HCT116 (cell line): ENCODE data around the gene CDX1. TPM values are rescaled to one million over a fixed set of nuclear protein-coding genes. Genes with fewer than 3 reads are reported as not detected.

Experiments used
- ATAC-seq: fragments of 200-7000 bp; cut with Tn5 transposase; 2 replicates; pipeline ENCODE4 v1.9.1; 2020; ENCODE audit warnings: mild to moderate bottlenecking, moderate library complexity
- BruUV-seq: library from RNA; stranded (reverse); fragments of 400-500 nt; replicated peaks from 2 replicates; lab custom pipeline; 2021; lab: Mats Ljungman, UMichigan
- CTCF ChIA-PET: fragments of 300-600 bp; sonication (Branson Sonifier 250); formaldehyde crosslinking; loops from one replicate; lab custom pipeline; 2021; ENCODE audit warnings: antibody characterized with exemption; lab: Charles Lee
- POLR2A ChIA-PET: fragments of 300-600, 350-600 bp; sonication (Branson Sonifier 250); formaldehyde crosslinking; loops from one replicate; lab custom pipeline; 2021; ENCODE audit warnings: antibody characterized with exemption; lab: Charles Lee
- RAD21 ChIA-PET, 2 experiments: fragments of 300-600 bp; sonication (Branson Sonifier 250); formaldehyde crosslinking; loops; one replicate each; lab custom pipeline; 2023; ENCODE audit warnings: low total read pairs in 2 of 2; ENCODE audit not compliant: uncharacterized antibody in 2 of 2, unreplicated experiment in 2 of 2, low non-redundant PET in 1 of 2; lab: Charles Lee
- DNase-seq: peaks from one replicate; pipeline ENCODE4 v3.0.0-alpha.2; 2010; ENCODE audit warnings: low read depth, low spot score
- H2AFZ ChIP-seq: fragments of 200-600 bp; shearing (Covaris generic), sonication (generic); 2 replicates; pipeline ENCODE4 v1.6.1; 2017; ENCODE audit warnings: low read depth, mixed run types, mixed read lengths, antibody characterized with exemption, low read length; ENCODE audit not compliant: poor library complexity, severe bottlenecking
- H3K27ac ChIP-seq: 2 replicates; pipeline ENCODE4 v1.5.1; 2012; ENCODE audit warnings: low read depth, low read length
- H3K27me3 ChIP-seq: fragments of 200-600 bp; sonication (generic); 2 replicates; pipeline ENCODE4 v1.6.1; 2016; ENCODE audit warnings: mixed run types, low read length, mixed read lengths; ENCODE audit not compliant: insufficient read depth
- H3K36me3 ChIP-seq, 2 experiments: fragments of 200-500 bp in 1 of 2; fragments of 200-600 bp in 1 of 2; sonication (Bioruptor generic) in 1 of 2; sonication (generic) in 1 of 2; 2 replicates each; pipeline versions ENCODE4 v1.5.1 to v1.6.1; 2014 to 2016; ENCODE audit warnings: low read length in 2 of 2, inconsistent platforms in 1 of 2, mixed read lengths in 1 of 2, mixed run types in 1 of 2; ENCODE audit not compliant: insufficient read depth in 2 of 2, control insufficient read depth in 1 of 2
- H3K4me1 ChIP-seq, 2 experiments: fragments of 200-600 bp in 1 of 2; sonication (generic) in 1 of 2; 2 replicates each; pipeline versions ENCODE4 v1.5.1 to v1.6.1; 2012 to 2017; ENCODE audit warnings: low read length in 2 of 2, inconsistent platforms in 1 of 2, mild to moderate bottlenecking in 1 of 2, mixed read lengths in 1 of 2, mixed run types in 1 of 2, moderate library complexity in 1 of 2; ENCODE audit not compliant: insufficient read depth in 2 of 2, control insufficient read depth in 1 of 2
- H3K4me2 ChIP-seq: fragments of 200-600 bp; sonication (generic); 2 replicates; pipeline ENCODE4 v1.6.1; 2017; ENCODE audit warnings: mixed run types, low read length, mixed read lengths
- H3K4me3 ChIP-seq, 2 experiments: fragments of 200-600 bp in 1 of 2; sonication (generic) in 1 of 2; replicated peaks in 1 of 2; 2 replicates each; pipeline ENCODE4 v1.5.1; 2011 to 2016; ENCODE audit warnings: low read length in 2 of 2, control low read depth in 1 of 2, low read depth in 1 of 2, mild to moderate bottlenecking in 1 of 2, mixed read lengths in 1 of 2, mixed run types in 1 of 2
- H3K79me2 ChIP-seq: fragments of 200-600 bp; sonication (generic); 2 replicates; pipeline ENCODE4 v1.6.1; 2017; ENCODE audit warnings: mild to moderate bottlenecking, mixed run types, low read length, moderate library complexity, mixed read lengths; ENCODE audit not compliant: insufficient read depth
- H3K9ac ChIP-seq: fragments of 200-600 bp; sonication (generic); 2 replicates; pipeline ENCODE4 v1.6.1; 2016; ENCODE audit warnings: low read length, mixed read lengths
- H3K9me2 ChIP-seq: fragments of 200-600 bp; sonication (generic), shearing (Covaris generic); 2 replicates; pipeline ENCODE4 v1.6.1; 2017; ENCODE audit warnings: mixed run types, mild to moderate bottlenecking, moderate library complexity; ENCODE audit not compliant: insufficient read depth
- H3K9me3 ChIP-seq, 2 experiments: fragments of 200-500 bp in 1 of 2; fragments of 200-600 bp in 1 of 2; sonication (Bioruptor generic) in 1 of 2; sonication (generic) in 1 of 2; 2 replicates each; pipeline ENCODE4 v1.6.1; 2014 to 2017; ENCODE audit warnings: low read length in 2 of 2, mixed read lengths in 2 of 2, inconsistent platforms in 1 of 2, low read depth in 1 of 2, mild to moderate bottlenecking in 1 of 2, mixed run types in 1 of 2, moderate library complexity in 1 of 2; ENCODE audit not compliant: control insufficient read depth in 1 of 2, insufficient read depth in 1 of 2
- H4K20me1 ChIP-seq: fragments of 200-600 bp; sonication (generic), shearing (Covaris generic); 2 replicates; pipeline ENCODE4 v1.6.1; 2017; ENCODE audit warnings: mixed run types, mild to moderate bottlenecking, moderate library complexity; ENCODE audit not compliant: insufficient read depth
- ATF3 ChIP-seq: IDR thresholded peaks from 2 replicates; pipeline ENCODE4 v1.6.1; 2012
- ELF1 ChIP-seq: IDR thresholded peaks from 2 replicates; pipeline ENCODE4 v1.6.1; 2012; ENCODE audit warnings: low read depth, borderline replicate concordance
- JUND ChIP-seq: IDR thresholded peaks from 2 replicates; pipeline ENCODE4 v1.6.1; 2012
- MAX ChIP-seq: IDR thresholded peaks from 2 replicates; pipeline ENCODE4 v1.6.1; 2012
- POLR2A ChIP-seq: IDR thresholded peaks from 2 replicates; pipeline ENCODE4 v1.7.0; 2011; ENCODE audit warnings: borderline replicate concordance; ENCODE audit not compliant: insufficient read depth, insufficient read length; ENCODE audit errors: extremely low read depth
- SRF ChIP-seq: IDR thresholded peaks from 2 replicates; pipeline ENCODE4 v1.6.1; 2012; ENCODE audit warnings: low read depth
- intact Hi-C: fragments of 100-400 bp; cut with micrococcal nuclease; formaldehyde crosslinking; loops from 2 replicates; pipeline ENCODE4 v1.10.0; 2022
- total RNA-seq: library from RNA; stranded (reverse); gene quantifications from one replicate; pipeline ENCODE4 v1.2.1, GENCODE V29; 2021; ENCODE audit not compliant: unreplicated experiment

CDX1 gene
- total RNA-seq, 1 experiment from 2014 or later = not detected

GRCh38 chr5:150156027-150156368, 10.6 kb upstream of the CDX1 start:
- ATAC-seq (no peak), DNase-seq (no peak)
- Histone ChIP-seq H3K36me3 (no peaks in the 10 kb centered on the region), H3K79me2 (no peaks in the 10 kb centered on the region), H3K4me2 (no peak overlapping the region), H3K27me3 (no peaks in the 10 kb centered on the region), H3K9me3 (no peaks in the 10 kb centered on the region), H4K20me1 (no peaks in the 10 kb centered on the region), H3K9me2 (no peaks in the 10 kb centered on the region), H3K27ac (no peak overlapping the region), H3K9ac (no peak overlapping the region), H3K4me3 (no peak overlapping the region)
- CTCF ChIA-PET = no interaction called here
- RAD21 ChIA-PET = no interaction called here
- no TSS peak for BruUV-seq
- intact Hi-C loops = no loop called here
- POLR2A ChIA-PET = no interaction called here
- TF ChIP-seq MAX (no peak), ELF1 (no peak)
- TF ChIP-seq, all 23 proteins: peak for 0
- Histone ChIP-seq H3K4me1 (peaks cover 0 to 2% of the 10 kb centered on the region in 2 experiments; a peak in 1 of 4 replicates), H2AFZ (no peak overlapping the region)

- Histone ChIP-seq H3K4me2 (no peak overlapping the region), H3K4me3 (no peak overlapping the region), H3K9ac (no peak overlapping the region), H4K20me1 (no peaks in the 10 kb centered on the region), H2AFZ (no peak overlapping the region), H3K9me3 (no peaks in the 10 kb centered on the region), H3K27ac (no peak overlapping the region), H3K4me1 (peaks cover 3 to 7% of the 10 kb centered on the region in 2 experiments; a peak in 3 of 4 replicates), H3K9me2 (no peaks in the 10 kb centered on the region), H3K36me3 (no peaks in the 10 kb centered on the region), H3K79me2 (no peaks in the 10 kb centered on the region), H3K27me3 (no peaks in the 10 kb centered on the region)
- ATAC-seq (no peak), DNase-seq (no peak)
- no peak for TF ChIP-seq ATF3
- TF ChIP-seq POLR2A = no peak
- TF ChIP-seq JUND = no peak
- no peak for TF ChIP-seq SRF
- ChIA-PET POLR2A (no interaction called here), RAD21 (no interaction called here), CTCF (interaction anchor here (0.7 kb wide), 1 partner anchor 294 kb away, joined by 5 read pairs; no protein-coding TSS in a partner anchor)
- intact Hi-C loops = no loop called here
- no TSS peak for BruUV-seq
These were observed 10.0 kb upstream of the CDX1 start for GRCh38 chr5:150156540-150156939.
